Ishikawa (cell line): ENCODE results near the gene RASGRP4.

Source experiments
- CEBPB ChIP-seq: IDR thresholded peaks from 2 replicates; pipeline ENCODE4 v1.6.1; 2012
- EP300 ChIP-seq: IDR thresholded peaks from 2 replicates; pipeline ENCODE4 v1.6.1; 2012; ENCODE audit warnings: borderline replicate concordance
- RAD21 ChIP-seq: IDR thresholded peaks from 2 replicates; pipeline ENCODE4 v1.6.1; 2012; ENCODE audit warnings: low read depth
- TAF1 ChIP-seq: IDR thresholded peaks from 2 replicates; pipeline ENCODE4 v1.6.1; 2012; ENCODE audit warnings: low read depth, mild to moderate bottlenecking
- TF ChIP-seq, protein P1 (sequence below): IDR thresholded peaks from 2 replicates; pipeline ENCODE4 v1.6.1; 2012

- no peak for TF ChIP-seq RAD21
- TF ChIP-seq EP300, result no peak
- no peak for TF ChIP-seq CEBPB
- TF ChIP-seq, protein P1, sequence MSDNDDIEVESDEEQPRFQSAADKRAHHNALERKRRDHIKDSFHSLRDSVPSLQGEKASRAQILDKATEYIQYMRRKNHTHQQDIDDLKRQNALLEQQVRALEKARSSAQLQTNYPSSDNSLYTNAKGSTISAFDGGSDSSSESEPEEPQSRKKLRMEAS, result no peak
- no peak for TF ChIP-seq TAF1
Measured at GRCh38 chr19:38411041-38411712, 14.8 kb downstream of the RASGRP4 start.
